ENCODE measurements around the gene RHEB. TPM values are rescaled to one million over a fixed set of nuclear protein-coding genes. Genes with fewer than 3 reads are reported as not detected.

RHEB gene
- total and polyA plus RNA-seq, 2 of the 13 experiments (the other 11 are each of a cell fraction or from before 2014, with no cell fraction given) = 55.0 to 77.6 TPM

DNA sequence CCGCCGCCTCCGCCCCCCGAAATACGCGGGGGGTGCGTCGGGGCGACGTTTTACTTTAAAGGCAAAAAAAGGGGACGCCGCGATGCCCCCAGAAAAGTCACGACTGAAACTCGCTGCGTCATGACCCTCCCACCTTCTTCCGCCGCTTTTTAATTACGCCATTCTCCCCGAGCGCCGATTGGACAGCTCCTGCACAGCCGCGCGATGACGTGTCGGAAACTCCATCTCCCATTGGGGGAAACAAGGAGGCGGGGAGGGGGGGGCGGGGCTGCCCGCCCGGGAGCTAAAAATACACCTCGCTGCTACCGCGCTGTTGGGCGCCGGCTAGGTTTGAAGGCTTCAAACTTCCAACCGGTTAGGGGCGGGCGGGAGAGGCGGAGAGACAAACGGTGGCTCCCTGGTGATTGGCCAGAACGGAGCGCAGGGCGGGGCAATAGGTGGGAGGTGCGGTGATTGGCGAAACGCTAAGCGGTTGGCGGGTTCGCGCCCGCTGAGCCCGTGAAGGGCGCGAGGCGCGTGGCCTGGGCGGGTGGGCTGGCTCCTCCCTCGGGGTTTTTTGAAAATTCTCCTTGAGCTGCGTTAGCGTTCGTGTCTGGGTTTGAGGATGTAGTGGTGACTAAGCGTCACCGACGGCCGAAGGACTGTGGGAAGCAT lies at the start of gene RHEB (continued):
- TF ChIP-seq, protein P1, sequence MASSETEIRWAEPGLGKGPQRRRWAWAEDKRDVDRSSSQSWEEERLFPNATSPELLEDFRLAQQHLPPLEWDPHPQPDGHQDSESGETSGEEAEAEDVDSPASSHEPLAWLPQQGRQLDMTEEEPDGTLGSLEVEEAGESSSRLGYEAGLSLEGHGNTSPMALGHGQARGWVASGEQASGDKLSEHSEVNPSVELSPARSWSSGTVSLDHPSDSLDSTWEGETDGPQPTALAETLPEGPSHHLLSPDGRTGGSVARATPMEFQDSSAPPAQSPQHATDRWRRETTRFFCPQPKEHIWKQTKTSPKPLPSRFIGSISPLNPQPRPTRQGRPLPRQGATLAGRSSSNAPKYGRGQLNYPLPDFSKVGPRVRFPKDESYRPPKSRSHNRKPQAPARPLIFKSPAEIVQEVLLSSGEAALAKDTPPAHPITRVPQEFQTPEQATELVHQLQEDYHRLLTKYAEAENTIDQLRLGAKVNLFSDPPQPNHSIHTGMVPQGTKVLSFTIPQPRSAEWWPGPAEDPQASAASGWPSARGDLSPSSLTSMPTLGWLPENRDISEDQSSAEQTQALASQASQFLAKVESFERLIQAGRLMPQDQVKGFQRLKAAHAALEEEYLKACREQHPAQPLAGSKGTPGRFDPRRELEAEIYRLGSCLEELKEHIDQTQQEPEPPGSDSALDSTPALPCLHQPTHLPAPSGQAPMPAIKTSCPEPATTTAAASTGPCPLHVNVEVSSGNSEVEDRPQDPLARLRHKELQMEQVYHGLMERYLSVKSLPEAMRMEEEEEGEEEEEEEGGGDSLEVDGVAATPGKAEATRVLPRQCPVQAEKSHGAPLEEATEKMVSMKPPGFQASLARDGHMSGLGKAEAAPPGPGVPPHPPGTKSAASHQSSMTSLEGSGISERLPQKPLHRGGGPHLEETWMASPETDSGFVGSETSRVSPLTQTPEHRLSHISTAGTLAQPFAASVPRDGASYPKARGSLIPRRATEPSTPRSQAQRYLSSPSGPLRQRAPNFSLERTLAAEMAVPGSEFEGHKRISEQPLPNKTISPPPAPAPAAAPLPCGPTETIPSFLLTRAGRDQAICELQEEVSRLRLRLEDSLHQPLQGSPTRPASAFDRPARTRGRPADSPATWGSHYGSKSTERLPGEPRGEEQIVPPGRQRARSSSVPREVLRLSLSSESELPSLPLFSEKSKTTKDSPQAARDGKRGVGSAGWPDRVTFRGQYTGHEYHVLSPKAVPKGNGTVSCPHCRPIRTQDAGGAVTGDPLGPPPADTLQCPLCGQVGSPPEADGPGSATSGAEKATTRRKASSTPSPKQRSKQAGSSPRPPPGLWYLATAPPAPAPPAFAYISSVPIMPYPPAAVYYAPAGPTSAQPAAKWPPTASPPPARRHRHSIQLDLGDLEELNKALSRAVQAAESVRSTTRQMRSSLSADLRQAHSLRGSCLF (CRISPR knock-in tag; IDR thresholded peaks at IDR 0.05; ENCODE audit: borderline replicate concordance) = no peak
- TF ChIP-seq ZNF75D (CRISPR knock-in tag; IDR thresholded peaks at IDR 0.05; ENCODE audit: borderline replicate concordance) (no peak), ZNF264 (CRISPR knock-in tag; IDR thresholded peaks at IDR 0.05) (no peak), RXRB (CRISPR knock-in tag; IDR thresholded peaks at IDR 0.05; ENCODE audit: borderline replicate concordance) (0 out of 2 replicates have a peak, but pooled peaks have one; percentile 10), FOXA1 (IDR thresholded peaks at IDR 0.05) (no peak), FOXA1 (CRISPR knock-in tag; IDR thresholded peaks at IDR 0.05) (no peak), SETDB1 (CRISPR knock-in tag; IDR thresholded peaks at IDR 0.05; ENCODE audit: borderline replicate concordance) (no peak), CREM (IDR thresholded peaks at IDR 0.05) (peak; percentile 86), CREM (CRISPR knock-in tag; IDR thresholded peaks at IDR 0.05) (peak; percentile 31; the same call in 1 of the 2 replicates), MTA1 (CRISPR knock-in tag; IDR thresholded peaks at IDR 0.05; ENCODE audit: borderline replicate concordance) (no peak), RXRA (CRISPR knock-in tag; IDR thresholded peaks at IDR 0.05) (no peak), NFRKB (IDR thresholded peaks at IDR 0.05) (no peak), TEAD2 (CRISPR knock-in tag; IDR thresholded peaks at IDR 0.05) (no peak), NFIC (IDR thresholded peaks at IDR 0.05; ENCODE audit: low read length) (no peak), ZNF629 (CRISPR knock-in tag; conservative IDR thresholded peaks at IDR 0.05) (no peak), SATB2 (CRISPR knock-in tag; IDR thresholded peaks at IDR 0.05) (no peak), ZFP41 (CRISPR knock-in tag; IDR thresholded peaks at IDR 0.05; ENCODE audit: borderline replicate concordance) (no peak)
- TF ChIP-seq, protein P2, sequence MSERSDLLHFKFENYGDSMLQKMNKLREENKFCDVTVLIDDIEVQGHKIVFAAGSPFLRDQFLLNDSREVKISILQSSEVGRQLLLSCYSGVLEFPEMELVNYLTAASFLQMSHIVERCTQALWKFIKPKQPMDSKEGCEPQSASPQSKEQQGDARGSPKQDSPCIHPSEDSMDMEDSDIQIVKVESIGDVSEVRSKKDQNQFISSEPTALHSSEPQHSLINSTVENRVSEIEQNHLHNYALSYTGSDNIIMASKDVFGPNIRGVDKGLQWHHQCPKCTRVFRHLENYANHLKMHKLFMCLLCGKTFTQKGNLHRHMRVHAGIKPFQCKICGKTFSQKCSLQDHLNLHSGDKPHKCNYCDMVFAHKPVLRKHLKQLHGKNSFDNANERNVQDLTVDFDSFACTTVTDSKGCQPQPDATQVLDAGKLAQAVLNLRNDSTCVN (CRISPR knock-in tag; IDR thresholded peaks at IDR 0.05; ENCODE audit: borderline replicate concordance) = no peak
- TF ChIP-seq, protein P3, sequence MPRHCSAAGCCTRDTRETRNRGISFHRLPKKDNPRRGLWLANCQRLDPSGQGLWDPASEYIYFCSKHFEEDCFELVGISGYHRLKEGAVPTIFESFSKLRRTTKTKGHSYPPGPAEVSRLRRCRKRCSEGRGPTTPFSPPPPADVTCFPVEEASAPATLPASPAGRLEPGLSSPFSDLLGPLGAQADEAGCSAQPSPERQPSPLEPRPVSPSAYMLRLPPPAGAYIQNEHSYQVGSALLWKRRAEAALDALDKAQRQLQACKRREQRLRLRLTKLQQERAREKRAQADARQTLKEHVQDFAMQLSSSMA (CRISPR knock-in tag; IDR thresholded peaks at IDR 0.05) = no peak
- TF ChIP-seq, protein P4, sequence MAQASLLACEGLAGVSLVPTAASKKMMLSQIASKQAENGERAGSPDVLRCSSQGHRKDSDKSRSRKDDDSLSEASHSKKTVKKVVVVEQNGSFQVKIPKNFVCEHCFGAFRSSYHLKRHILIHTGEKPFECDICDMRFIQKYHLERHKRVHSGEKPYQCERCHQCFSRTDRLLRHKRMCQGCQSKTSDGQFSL (CRISPR knock-in tag; IDR thresholded peaks at IDR 0.05) = no peak
- TF ChIP-seq, protein P5, sequence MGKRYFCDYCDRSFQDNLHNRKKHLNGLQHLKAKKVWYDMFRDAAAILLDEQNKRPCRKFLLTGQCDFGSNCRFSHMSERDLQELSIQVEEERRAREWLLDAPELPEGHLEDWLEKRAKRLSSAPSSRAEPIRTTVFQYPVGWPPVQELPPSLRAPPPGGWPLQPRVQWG (CRISPR knock-in tag; IDR thresholded peaks at IDR 0.05; ENCODE audit: borderline replicate concordance, low read depth) = no peak
- TF ChIP-seq, protein P6, sequence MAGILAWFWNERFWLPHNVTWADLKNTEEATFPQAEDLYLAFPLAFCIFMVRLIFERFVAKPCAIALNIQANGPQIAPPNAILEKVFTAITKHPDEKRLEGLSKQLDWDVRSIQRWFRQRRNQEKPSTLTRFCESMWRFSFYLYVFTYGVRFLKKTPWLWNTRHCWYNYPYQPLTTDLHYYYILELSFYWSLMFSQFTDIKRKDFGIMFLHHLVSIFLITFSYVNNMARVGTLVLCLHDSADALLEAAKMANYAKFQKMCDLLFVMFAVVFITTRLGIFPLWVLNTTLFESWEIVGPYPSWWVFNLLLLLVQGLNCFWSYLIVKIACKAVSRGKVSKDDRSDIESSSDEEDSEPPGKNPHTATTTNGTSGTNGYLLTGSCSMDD (CRISPR knock-in tag; IDR thresholded peaks at IDR 0.05) = no peak

All from HepG2 (cell line).